SK-N-SH (cell line): ENCODE measurements around the gene RNF121. TPM values are rescaled to one million over a fixed set of nuclear protein-coding genes. Genes with fewer than 3 reads are reported as not detected.

ENCODE experiments used
- polyA plus RNA-seq, 3 experiments: library from polyadenylated mRNA; depleted of rRNA; stranded (reverse); fragments of >200 nt; gene quantifications; 2 replicates each; pipeline ENCODE4 v1.2.3, GENCODE V29; 2012

The RNF121 gene
- polyA plus RNA-seq, 1 of the 3 experiments (the other 2 are of a cell fraction) = 49.5 TPM

Other genes starting within 250 kb of the RNF121 start
- gene DEFB108B, start 95.8 kb upstream of the RNF121 start, polyA plus RNA-seq (2012; rRNA removed) = not detected in 2 replicates
- not detected in 2 replicates for gene DEFB131B, start 50.6 kb upstream of the RNF121 start, polyA plus RNA-seq (2012; rRNA removed)
- 3.4 and 4.5 TPM in 2 replicates for gene XNDC1N, start 452 bp upstream of the RNF121 start, polyA plus RNA-seq (2012; rRNA removed)
- gene IL18BP, start 69.9 kb downstream of the RNF121 start, polyA plus RNA-seq (2012; rRNA removed) = 5.0 and 6.8 TPM in 2 replicates
- 111 TPM in 2 replicates for gene NUMA1, start 151.5 kb downstream of the RNF121 start, polyA plus RNA-seq (2012; rRNA removed)
- 7.3 and 8.0 TPM in 2 replicates for gene LRRC51, start 151.8 kb downstream of the RNF121 start, polyA plus RNA-seq (2012; rRNA removed)
- 128 and 129 TPM in 2 replicates for gene LAMTOR1, start 174.3 kb downstream of the RNF121 start, polyA plus RNA-seq (2012; rRNA removed)
- not detected in 2 replicates for gene TOMT, start 176.9 kb downstream of the RNF121 start, polyA plus RNA-seq (2012; rRNA removed)
- gene ANAPC15, start 183.6 kb downstream of the RNF121 start, polyA plus RNA-seq (2012; rRNA removed) = 85.6 and 92.3 TPM in 2 replicates
- gene FOLR3, start 206.7 kb downstream of the RNF121 start, polyA plus RNA-seq (2012; rRNA removed) = not detected in 2 replicates